Neuronal stem cell (in vitro differentiated cells): ENCODE measurements around the gene ZNF212.

ENCODE experiments used
- DNase-seq: peaks from one replicate; pipeline ENCODE4 v3.0.0-alpha.2; 2013; ENCODE audit warnings: low spot score
- H2AFZ ChIP-seq: one replicate; pipeline ENCODE4 v1.6.1; 2013; ENCODE audit warnings: mild to moderate bottlenecking, low read length, inconsistent platforms
- H2AK5ac ChIP-seq: 2 replicates; pipeline ENCODE4 v1.6.1; 2013; ENCODE audit warnings: low read depth, mild to moderate bottlenecking, inconsistent platforms, low read length, moderate library complexity, mixed read lengths
- H2BK120ac ChIP-seq: 2 replicates; pipeline ENCODE4 v1.6.1; 2013; ENCODE audit warnings: low read depth, mild to moderate bottlenecking, inconsistent platforms, low read length, moderate library complexity, mixed read lengths
- H2BK12ac ChIP-seq: one replicate; pipeline ENCODE4 v1.6.1; 2013; ENCODE audit warnings: low read length, inconsistent platforms
- H2BK15ac ChIP-seq: 2 replicates; pipeline ENCODE4 v1.6.1; 2013; ENCODE audit warnings: mild to moderate bottlenecking, low read length, inconsistent platforms, mixed read lengths
- H2BK5ac ChIP-seq: one replicate; pipeline ENCODE4 v1.6.1; 2013; ENCODE audit warnings: inconsistent platforms, mild to moderate bottlenecking, low read length, moderate library complexity
- H3K14ac ChIP-seq: one replicate; pipeline ENCODE4 v1.6.1; 2013; ENCODE audit warnings: low read length, inconsistent platforms
- H3K18ac ChIP-seq: 2 replicates; pipeline ENCODE4 v1.6.1; 2013; ENCODE audit warnings: low read length, inconsistent platforms
- H3K23ac ChIP-seq: 2 replicates; pipeline ENCODE4 v1.6.1; 2013; ENCODE audit warnings: low read depth, mild to moderate bottlenecking, mixed read lengths, low read length, inconsistent platforms; ENCODE audit not compliant: poor library complexity
- H3K27ac ChIP-seq: replicated peaks from 3 replicates; pipeline ENCODE4 v1.5.1; 2013; ENCODE audit warnings: low read length, inconsistent platforms
- H3K27me3 ChIP-seq, 3 experiments: 2 replicates each; pipeline ENCODE4 v1.6.1; 2013; ENCODE audit warnings: low read length in 3 of 3, mild to moderate bottlenecking in 2 of 3, inconsistent platforms in 1 of 3, low read depth in 1 of 3, mixed read lengths in 1 of 3, moderate library complexity in 1 of 3; ENCODE audit not compliant: control insufficient read depth in 3 of 3, insufficient read depth in 3 of 3
- H3K36me3 ChIP-seq, 2 donors: replicated peaks in 1 of 2; 2 replicates each; pipeline ENCODE4 v1.6.1; 2013; ENCODE audit warnings: low read length in 2 of 2; ENCODE audit not compliant: control insufficient read depth in 2 of 2, insufficient read depth in 2 of 2
- H3K4ac ChIP-seq: 2 replicates; pipeline ENCODE4 v1.6.1; 2013; ENCODE audit warnings: inconsistent platforms, mild to moderate bottlenecking, low read length, moderate library complexity
- H3K4me1 ChIP-seq, 2 donors: 1 replicate in 1 of 2; 2 replicates in 1 of 2; pipeline ENCODE4 v1.6.1; 2013; ENCODE audit warnings: low read length in 2 of 2, low read depth in 1 of 2; ENCODE audit not compliant: control insufficient read depth in 2 of 2, insufficient read depth in 1 of 2
- H3K4me2 ChIP-seq: one replicate; pipeline ENCODE4 v1.6.1; 2013; ENCODE audit warnings: mild to moderate bottlenecking, low read length, inconsistent platforms; ENCODE audit not compliant: insufficient read depth, poor library complexity, severe bottlenecking
- H3K4me3 ChIP-seq, 2 donors: 2 replicates each; pipeline ENCODE4 v1.5.1; 2013; ENCODE audit warnings: low read length in 2 of 2, mild to moderate bottlenecking in 2 of 2, inconsistent platforms in 1 of 2, moderate library complexity in 1 of 2
- H3K79me1 ChIP-seq: one replicate; pipeline ENCODE4 v1.6.1; 2013; ENCODE audit warnings: low read depth, mild to moderate bottlenecking, inconsistent platforms, low read length, moderate library complexity
- H3K9ac ChIP-seq: one replicate; pipeline ENCODE4 v1.6.1; 2013; ENCODE audit warnings: mild to moderate bottlenecking, low read depth, low read length, inconsistent platforms; ENCODE audit not compliant: poor library complexity
- H3K9me3 ChIP-seq, 2 donors: replicated peaks in 1 of 2; 2 replicates each; pipeline versions ENCODE3 to v1.6.1; 2013; ENCODE audit warnings: low read length in 2 of 2, mild to moderate bottlenecking in 2 of 2, inconsistent platforms in 1 of 2, low read depth in 1 of 2, mixed read lengths in 1 of 2, moderate library complexity in 1 of 2; ENCODE audit not compliant: control insufficient read depth in 2 of 2, insufficient read depth in 1 of 2
- H4K8ac ChIP-seq: one replicate; pipeline ENCODE4 v1.6.1; 2013; ENCODE audit warnings: low read depth, mild to moderate bottlenecking, inconsistent platforms, low read length, moderate library complexity
- H4K91ac ChIP-seq: one replicate; pipeline ENCODE4 v1.6.1; 2013; ENCODE audit warnings: low read length, low read depth, mild to moderate bottlenecking, inconsistent platforms; ENCODE audit not compliant: poor library complexity
- WGBS, 2 donors: extraction: QIAGEN DNeasy Blood & Tissue Kit; methylation state at CpG; one replicate each; pipeline ENCODE4 v1.1.7; 2013; ENCODE audit warnings: missing lambda C conversion rate in 2 of 2, mixed read lengths in 1 of 2; ENCODE audit not compliant: insufficient read length in 2 of 2, insufficient replicate concordance in 1 of 2; ENCODE audit errors: extremely low coverage in 2 of 2; 5-methylcytosine and 5-hydroxymethylcytosine counted together

The ZNF212 gene

DNA sequence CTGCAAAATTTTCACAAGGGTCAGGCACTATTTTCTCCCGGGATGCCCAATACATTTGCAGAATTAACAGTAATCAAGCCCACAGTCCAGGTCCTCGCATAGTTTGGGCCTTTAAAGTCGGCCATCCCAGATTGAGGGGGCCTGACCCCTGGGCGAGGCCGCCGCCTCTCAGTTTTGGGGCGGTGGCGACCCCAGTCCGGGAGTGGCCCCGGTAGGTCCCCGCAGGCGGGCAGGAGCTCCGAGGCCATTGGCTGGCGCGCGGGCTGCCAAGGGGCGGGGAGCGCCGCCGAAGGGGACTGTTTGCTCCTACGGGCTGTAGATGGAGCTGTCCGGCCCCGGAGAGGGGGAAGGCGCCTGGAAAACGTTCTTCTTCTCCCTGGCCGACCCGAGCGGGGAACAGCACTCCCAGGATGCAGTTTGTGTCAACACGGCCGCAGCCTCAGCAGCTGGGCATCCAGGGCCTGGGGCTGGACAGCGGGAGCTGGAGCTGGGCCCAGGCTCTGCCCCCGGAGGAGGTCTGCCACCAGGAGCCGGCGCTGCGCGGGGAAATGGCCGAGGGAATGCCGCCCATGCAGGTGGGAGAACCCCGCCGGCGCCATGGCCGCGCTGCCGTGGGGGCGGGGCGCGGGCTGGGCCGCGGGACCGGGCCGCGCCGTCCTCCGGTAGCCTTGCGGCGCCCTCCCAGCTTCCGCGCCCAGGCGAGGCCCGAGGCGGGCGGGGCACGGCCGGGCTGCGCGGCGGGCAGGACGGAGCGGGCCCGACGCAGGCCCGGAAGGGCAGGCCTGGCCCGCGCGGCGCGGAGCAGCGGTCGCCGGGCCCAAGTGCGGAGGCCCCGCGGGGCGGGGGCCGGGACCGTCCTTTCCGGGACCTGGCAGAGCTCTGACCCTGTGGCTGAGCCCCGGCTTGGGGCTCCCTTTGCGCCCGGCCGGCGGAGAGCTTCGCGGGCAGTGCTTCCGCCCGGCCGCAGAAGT is 44.0 kb upstream of the ZNF212 start, which contains the start of gene ZNF282:
Gene ZNF282 (plus strand): TSS at position 367 of the 971 bp plus-strand sequence. CDS start 44 bp downstream, at position 411.
- peaks cover 8% of the 10 kb centered on the region in 2 donors for H3K4me1 ChIP-seq
- H3K27me3 ChIP-seq: peaks cover 0 to 9% (median 0%) of the 10 kb centered on the region in 3 experiments
- peak within 1 kb of the TSS; percentile 96 to 98 for H3K4me3 ChIP-seq
- peak within 1 kb of the TSS; percentile 46 for H2AK5ac ChIP-seq
- H2BK12ac ChIP-seq: no peak within 1 kb of the TSS
- H3K4me2 ChIP-seq: peak within 1 kb of the TSS; percentile 63
- no peaks in the 10 kb centered on the region for H3K9me3 ChIP-seq
- H4K8ac ChIP-seq: no peak within 1 kb of the TSS
- H2AFZ ChIP-seq: peak within 1 kb of the TSS; percentile 99
- H3K14ac ChIP-seq: peak within 1 kb of the TSS; percentile 71
- peak within 1 kb of the TSS; percentile 98 for H2BK5ac ChIP-seq
- DNase-seq: peak; percentile 85
- peak within 1 kb of the TSS; percentile 72 for H2BK120ac ChIP-seq
- H3K23ac ChIP-seq: peak within 1 kb of the TSS; percentile 98
- H3K27ac ChIP-seq: peak within 1 kb of the TSS; percentile 96
- H3K36me3 ChIP-seq: peaks cover 17 to 29% of the 10 kb centered on the region in 2 donors
- no peak within 1 kb of the TSS for H4K91ac ChIP-seq
- peak within 1 kb of the TSS; percentile 100 for H3K18ac ChIP-seq
- H3K79me1 ChIP-seq: peaks cover 8% of the 10 kb centered on the region
- peak within 1 kb of the TSS; percentile 55 for H2BK15ac ChIP-seq
- H3K4ac ChIP-seq: no peak within 1 kb of the TSS
- peak within 1 kb of the TSS; percentile 97 for H3K9ac ChIP-seq
- no CpG with 5 or more reads among the region's 97 CpGs for WGBS, 2 donors

DNA sequence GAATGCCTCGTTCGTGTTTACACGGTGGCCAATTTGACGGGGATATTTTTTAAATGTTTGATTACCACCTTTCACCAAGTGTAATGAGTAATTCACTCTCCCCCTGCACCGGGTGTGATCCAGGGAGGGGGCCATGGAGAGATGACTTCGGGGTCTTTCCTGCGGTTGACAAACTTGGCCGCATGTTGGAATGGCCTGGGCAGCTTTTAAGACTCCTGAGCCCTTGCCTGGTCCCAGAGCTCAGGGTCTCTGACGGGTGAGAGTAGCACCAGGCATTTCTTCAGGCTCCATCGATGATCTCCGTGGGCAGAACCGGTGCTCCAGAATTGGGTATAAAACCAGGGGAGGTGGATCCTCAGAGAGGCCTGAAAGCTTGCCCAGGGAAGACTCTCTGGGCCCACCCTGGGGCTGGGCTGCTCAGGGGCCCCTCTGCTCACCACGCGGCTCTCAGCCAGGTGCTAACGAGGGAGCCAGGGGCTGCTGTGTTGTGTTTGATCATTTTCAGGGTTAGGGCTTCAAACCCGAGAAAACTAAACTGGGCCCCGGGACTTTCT is 43.2 kb upstream of the ZNF212 start:
- Histone ChIP-seq H2BK120ac (peak overlapping the region; percentile 72), H3K4me3 (peak overlapping the region; percentile 96 to 98), H3K36me3 (peaks cover 20 to 37% of the 10 kb centered on the region in 2 donors), H3K4ac (no peak overlapping the region), H3K18ac (peak overlapping the region; percentile 83), H3K4me2 (peak overlapping the region; percentile 63), H2AK5ac (peak overlapping the region; percentile 46), H2BK5ac (peak overlapping the region; percentile 98), H3K23ac (peak overlapping the region; percentile 80), H3K9me3 (no peaks in the 10 kb centered on the region), H3K79me1 (peaks cover 8% of the 10 kb centered on the region), H3K27me3 (peaks cover 0 to 7% (median 0%) of the 10 kb centered on the region in 3 experiments), H3K4me1 (peaks cover 8% of the 10 kb centered on the region in 2 donors), H4K8ac (no peak overlapping the region), H2AFZ (peak overlapping the region; percentile 75), H3K9ac (peak overlapping the region; percentile 78), H3K14ac (peak overlapping the region; percentile 38), H3K27ac (no peak overlapping the region), H4K91ac (no peak overlapping the region), H2BK12ac (no peak overlapping the region), H2BK15ac (peak overlapping the region; percentile 55)
- WGBS, 2 donors: no CpG with 5 or more reads among the region's 17 CpGs
- no peak for DNase-seq

DNA sequence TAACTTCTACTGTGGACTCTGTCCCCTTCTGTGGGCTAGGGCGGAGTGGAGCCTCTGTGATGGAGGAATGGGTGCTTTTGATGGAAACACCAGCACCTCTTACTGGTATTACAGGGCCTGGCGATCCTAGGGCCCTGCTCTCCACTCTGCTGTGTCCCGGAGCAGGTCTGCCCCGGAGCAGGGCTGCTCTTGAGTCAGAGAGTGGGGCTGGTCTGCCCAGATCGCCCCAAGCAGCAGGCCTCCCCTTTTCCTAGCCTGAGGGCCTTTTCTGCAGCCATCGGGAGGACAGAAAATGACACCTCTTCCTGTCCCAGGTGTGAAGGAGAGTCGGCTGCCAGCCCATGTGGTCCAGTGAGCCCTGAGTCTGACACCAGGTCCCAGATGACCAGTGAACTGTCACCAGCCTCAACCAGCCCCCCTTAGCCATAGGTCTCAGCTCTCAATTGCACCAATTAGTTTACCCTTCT is 42.7 kb upstream of the ZNF212 start:
- no peak overlapping the region for H2BK12ac ChIP-seq
- H3K4me1 ChIP-seq: peaks cover 8% of the 10 kb centered on the region in 2 donors
- H3K14ac ChIP-seq: no peak overlapping the region
- no peak overlapping the region for H3K18ac ChIP-seq
- peaks cover 23 to 41% of the 10 kb centered on the region in 2 donors for H3K36me3 ChIP-seq
- WGBS, 2 donors: no CpG with 5 or more reads among the region's 7 CpGs
- H2BK15ac ChIP-seq: peak overlapping the region; percentile 55
- H2AFZ ChIP-seq: no peak overlapping the region
- H3K9ac ChIP-seq: peak overlapping the region; percentile 60
- H3K27ac ChIP-seq: no peak overlapping the region
- no peak overlapping the region for H3K4ac ChIP-seq
- no peak overlapping the region for H2BK5ac ChIP-seq
- H2BK120ac ChIP-seq: peak overlapping the region; percentile 24
- peak overlapping the region; percentile 80 for H3K23ac ChIP-seq
- no peak overlapping the region for H4K91ac ChIP-seq
- H2AK5ac ChIP-seq: peak overlapping the region; percentile 83
- no peak overlapping the region for H4K8ac ChIP-seq
- peaks cover 8% of the 10 kb centered on the region for H3K79me1 ChIP-seq
- no peaks in the 10 kb centered on the region for H3K9me3 ChIP-seq
- peak overlapping the region; percentile 63 for H3K4me2 ChIP-seq
- no peak for DNase-seq
- peak overlapping the region; percentile 96 to 98 for H3K4me3 ChIP-seq
- peaks cover 0 to 7% (median 0%) of the 10 kb centered on the region in 3 experiments for H3K27me3 ChIP-seq
